Adipose tissue (tissue), 3 donors: Measurements from ENCODE around the gene NAV3. TPM values are rescaled to one million over a fixed set of nuclear protein-coding genes. Genes with fewer than 3 reads are reported as not detected.

Source experiments
- H3K27ac ChIP-seq: one replicate; pipeline ENCODE4 v1.5.1; 2013; ENCODE audit warnings: low read depth, low read length
- WGBS, 3 donors: extraction: QIAGEN DNeasy Blood & Tissue Kit; methylation state at CpG; one replicate each; pipeline ENCODE4 v1.1.7; 2013; 5-methylcytosine and 5-hydroxymethylcytosine counted together
- polyA plus RNA-seq, 3 donors: library from polyadenylated mRNA; stranded (reverse); fragments of 200-250 nt; gene quantifications; one replicate each; pipeline ENCODE4 v1.2.3, GENCODE V29; 2013
- donor health status: healthy with polysubstance abuse.
- donor health status: Bipolar disorder and iron deficiency.
- donor health status: healthy.

NAV3 gene
- polyA plus RNA-seq, 3 donors: 0.31 to 9.8 (median 1.9) TPM

- no peak overlapping the region for H3K27ac ChIP-seq
- WGBS, 3 donors: 19 to 51% (median 31%) methylated on average over 1 of the region's 1 CpG
Measured at GRCh38 chr12:77915071-77915600, 84.4 kb downstream of the NAV3 start.

GRCh38 chr12:77916276-77916675 lies 85.6 kb downstream of the NAV3 start:
- WGBS, 3 donors: 53 to 82% (median 76%) methylated on average over 2 of the region's 2 CpGs
- H3K27ac ChIP-seq: no peak overlapping the region

- 70 to 93% (median 74%) methylated on average over 3 of the region's 3 CpGs for WGBS, 3 donors
- no peak overlapping the region for H3K27ac ChIP-seq
Measured at GRCh38 chr12:77918046-77918445, 87.4 kb downstream of the NAV3 start.

GRCh38 chr12:77919450-77919849 lies 88.8 kb downstream of the NAV3 start:
- 83 to 86% (median 84%) methylated on average over 3 of the region's 3 CpGs for WGBS, 3 donors
- H3K27ac ChIP-seq: no peak overlapping the region

- H3K27ac ChIP-seq: no peak overlapping the region
- WGBS, 3 donors: 56 to 77% (median 66%) methylated on average over 1 of the region's 1 CpG
Measured at GRCh38 chr12:77923882-77924281, 93.2 kb downstream of the NAV3 start.

- no peak overlapping the region for H3K27ac ChIP-seq
- WGBS, 3 donors: 67 to 80% (median 79%) methylated on average over 2 of the region's 2 CpGs
Measured at GRCh38 chr12:77924703-77925102, 94.0 kb downstream of the NAV3 start.

GRCh38 chr12:77925536-77926108 lies 94.9 kb downstream of the NAV3 start:
- 1 to 5% (median 2%) methylated on average over 6 of the region's 6 CpGs for WGBS, 3 donors
- no peak overlapping the region for H3K27ac ChIP-seq

GRCh38 chr12:77928078-77928477 lies 97.4 kb downstream of the NAV3 start:
- H3K27ac ChIP-seq: no peak overlapping the region
- 91 to 98% (median 93%) methylated on average over 7 to 8 of the region's 8 CpGs for WGBS, 3 donors

GRCh38 chr12:77932216-77932615 lies 101.5 kb downstream of the NAV3 start:
- H3K27ac ChIP-seq: no peak overlapping the region
- 89 to 96% (median 91%) methylated on average over 2 of the region's 2 CpGs for WGBS, 3 donors

- no peak overlapping the region for H3K27ac ChIP-seq
Measured at GRCh38 chr12:77938301-77938700, 107.6 kb downstream of the NAV3 start.

- WGBS, 3 donors: 76 to 88% (median 81%) methylated on average over 1 of the region's 1 CpG
- H3K27ac ChIP-seq: no peak overlapping the region
Measured at GRCh38 chr12:77940011-77940423, 109.3 kb downstream of the NAV3 start.

- 26 to 49% (median 28%) methylated on average over 2 of the region's 2 CpGs for WGBS, 3 donors
- H3K27ac ChIP-seq: no peak overlapping the region
Measured at GRCh38 chr12:77940567-77940966, 109.9 kb downstream of the NAV3 start.

GRCh38 chr12:77941401-77941800 lies 110.7 kb downstream of the NAV3 start:
- 71 to 92% (median 81%) methylated on average over 1 of the region's 1 CpG for WGBS, 3 donors

GRCh38 chr12:77943466-77943865 lies 112.8 kb downstream of the NAV3 start:
- WGBS, 3 donors: 57 to 76% (median 63%) methylated on average over 1 of the region's 1 CpG
- no peak overlapping the region for H3K27ac ChIP-seq

More at GRCh38 chr12:77941401-77941800, 110.7 kb downstream of the NAV3 start:
- H3K27ac ChIP-seq: no peak overlapping the region

GRCh38 chr12:77946541-77947061 lies 115.9 kb downstream of the NAV3 start:
- WGBS, 3 donors: 59 to 74% (median 60%) methylated on average over 2 of the region's 2 CpGs
- no peak overlapping the region for H3K27ac ChIP-seq

- no peak overlapping the region for H3K27ac ChIP-seq
Measured at GRCh38 chr12:77947330-77947729, 116.6 kb downstream of the NAV3 start.

GRCh38 chr12:77947746-77948145 lies 117.1 kb downstream of the NAV3 start:
- WGBS, 3 donors: 86 to 98% (median 89%) methylated on average over 1 of the region's 1 CpG
- H3K27ac ChIP-seq: no peak overlapping the region

GRCh38 chr12:77949943-77950342 lies 119.2 kb downstream of the NAV3 start:
- no peak overlapping the region for H3K27ac ChIP-seq

- no peak overlapping the region for H3K27ac ChIP-seq
- 71 to 91% (median 89%) methylated on average over 7 of the region's 7 CpGs for WGBS, 3 donors
Measured at GRCh38 chr12:77953528-77954205, 123.0 kb downstream of the NAV3 start.

GRCh38 chr12:77954206-77954555 lies 123.5 kb downstream of the NAV3 start:
- WGBS, 3 donors: 83 to 93% (median 89%) methylated on average over 1 of the region's 1 CpG
- no peak overlapping the region for H3K27ac ChIP-seq
